AML-193 (cell line): ENCODE data around the gene PRKCA.
"Not testable (repeated sequence)": the region's sequence is repeated elsewhere in the genome, so short reads cannot be mapped to it uniquely, and the experiment has no call there.

ENCODE experiments used
- DNase-seq, 2 experiments: peaks; one replicate each; lab custom pipeline; 2025; lab: John Stamatoyannopoulos, UW

PRKCA gene

DNA sequence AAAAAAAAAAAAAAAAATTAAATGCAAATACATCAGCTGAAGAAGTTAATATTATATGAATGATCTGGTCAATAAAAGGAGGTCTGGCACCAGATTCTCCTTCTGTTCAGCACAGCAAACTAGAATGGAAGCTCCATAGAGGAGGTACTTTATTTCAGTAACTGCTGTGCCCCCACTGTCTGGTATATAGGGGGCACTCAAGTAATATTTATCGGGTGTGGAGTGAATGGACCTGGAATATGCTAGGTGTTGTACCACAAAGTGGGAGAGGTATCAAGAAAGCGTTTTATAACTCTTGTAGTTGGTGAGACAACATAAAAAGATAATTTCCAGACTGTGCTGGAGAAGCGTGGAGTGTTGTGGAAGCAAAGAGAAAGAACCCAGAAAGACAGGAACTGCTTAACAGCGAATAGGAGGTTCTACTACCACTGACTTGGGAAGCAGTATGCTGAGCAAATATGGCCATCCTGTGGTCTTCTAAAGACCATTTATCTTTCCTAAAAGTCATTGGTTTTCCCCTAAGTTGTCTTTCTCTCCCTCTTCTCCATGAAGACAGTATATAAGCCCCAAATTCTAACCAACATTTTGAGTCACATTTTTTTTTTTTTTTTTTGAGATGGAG is 12.2 kb upstream of the PRKCA start:
- DNase-seq, result no peak

DNA sequence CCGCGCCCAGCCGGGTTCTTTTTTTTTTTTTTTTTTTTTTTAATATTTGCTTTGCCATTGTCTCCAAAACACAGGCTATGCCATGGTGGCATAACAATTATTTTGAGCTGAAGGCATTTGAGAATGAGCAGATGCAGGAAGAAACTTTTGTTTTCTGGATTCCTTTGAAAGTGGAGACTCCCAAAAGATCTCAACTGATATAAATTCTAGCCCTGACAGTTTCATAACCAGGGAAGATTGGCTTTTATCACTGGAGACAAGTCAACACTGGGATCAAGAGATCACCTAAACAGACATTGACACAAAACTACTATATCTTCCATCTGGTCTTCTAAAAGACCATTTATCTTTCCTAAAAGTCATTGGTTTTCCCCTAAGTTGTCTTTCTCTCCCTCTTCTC is 10.1 kb upstream of the PRKCA start:
- no peak for DNase-seq

DNA sequence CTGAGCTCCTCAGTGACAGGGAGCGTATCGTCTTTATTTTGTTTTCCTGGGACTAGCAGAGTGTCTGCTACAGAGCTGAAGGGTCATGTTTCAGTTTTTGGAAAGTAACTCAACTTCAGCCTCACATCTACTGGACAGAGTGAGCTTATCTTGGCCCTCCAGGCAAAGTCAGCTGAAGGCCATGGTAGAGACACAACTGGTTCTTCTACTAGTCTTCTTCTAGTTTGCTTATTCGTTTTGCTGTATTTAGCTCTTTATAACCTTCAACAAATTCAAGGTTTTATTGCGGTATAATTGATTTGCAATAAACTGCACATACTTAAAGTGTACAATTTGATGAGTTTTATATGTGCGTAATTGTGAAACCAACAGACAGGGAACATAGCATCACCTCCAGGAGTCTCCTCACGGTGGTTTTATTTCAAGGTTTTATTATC is 6.1 kb upstream of the PRKCA start:
- DNase-seq, result no peak

DNA sequence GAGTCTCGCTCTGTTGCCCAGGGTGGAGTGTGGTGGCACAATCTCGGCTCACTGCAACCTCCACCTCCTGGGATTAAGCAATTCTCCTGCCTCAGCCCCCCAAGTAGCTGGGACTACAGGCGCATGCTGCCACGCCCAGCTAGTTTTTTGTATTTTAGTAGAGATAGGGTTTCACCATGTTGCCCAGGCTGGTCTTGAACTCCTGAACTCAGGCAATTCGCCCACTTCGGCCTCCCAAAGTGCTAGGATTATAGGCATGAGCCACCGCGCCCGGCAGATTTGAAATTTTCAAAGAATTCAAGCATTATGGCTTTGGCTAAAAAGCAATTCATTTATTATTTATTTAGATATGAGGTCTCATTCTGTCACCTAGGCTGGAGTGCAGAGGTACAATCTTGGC is 5.0 kb upstream of the PRKCA start:
- DNase-seq, result not testable (repeated sequence)

DNA sequence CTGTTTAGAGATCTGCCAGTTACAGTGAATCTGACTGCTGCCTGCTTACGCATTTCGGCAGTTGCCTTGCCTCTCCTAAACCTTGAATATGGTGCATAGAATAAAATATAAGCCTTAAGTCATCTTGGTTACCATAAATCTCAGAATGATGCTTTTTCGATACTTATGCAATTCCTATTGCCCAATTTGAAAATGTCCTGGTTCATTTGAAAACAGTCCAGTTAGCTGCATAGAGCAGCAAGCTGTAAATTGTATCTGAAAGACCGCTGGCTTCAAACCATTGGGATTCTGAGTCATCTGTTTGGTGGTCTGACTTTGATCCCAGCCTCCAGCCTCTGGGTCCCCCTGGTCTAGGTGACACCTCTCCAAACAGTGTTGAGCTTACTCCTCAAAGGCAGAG is 2.7 kb upstream of the PRKCA start:
- DNase-seq, result no peak

DNA sequence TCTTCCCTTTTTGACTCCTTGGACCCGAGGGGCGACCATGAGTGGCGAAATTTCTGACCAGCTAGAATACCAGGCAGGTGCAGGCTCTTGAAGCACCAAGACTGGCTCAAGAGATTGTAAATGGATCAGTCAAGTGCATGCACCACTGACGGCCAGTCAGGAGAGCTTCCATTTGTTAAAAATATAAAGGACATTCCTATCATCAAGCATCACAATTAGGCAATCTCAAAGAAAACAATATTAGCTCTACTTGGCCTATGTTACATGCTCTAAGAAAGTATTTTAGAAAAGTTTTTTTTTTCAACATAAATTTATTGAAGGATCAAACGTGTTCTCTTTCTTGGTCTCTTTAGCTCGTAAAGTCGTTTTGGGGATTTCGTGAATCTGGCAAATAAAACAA is 1.5 kb upstream of the PRKCA start:
- no peak for DNase-seq

DNA sequence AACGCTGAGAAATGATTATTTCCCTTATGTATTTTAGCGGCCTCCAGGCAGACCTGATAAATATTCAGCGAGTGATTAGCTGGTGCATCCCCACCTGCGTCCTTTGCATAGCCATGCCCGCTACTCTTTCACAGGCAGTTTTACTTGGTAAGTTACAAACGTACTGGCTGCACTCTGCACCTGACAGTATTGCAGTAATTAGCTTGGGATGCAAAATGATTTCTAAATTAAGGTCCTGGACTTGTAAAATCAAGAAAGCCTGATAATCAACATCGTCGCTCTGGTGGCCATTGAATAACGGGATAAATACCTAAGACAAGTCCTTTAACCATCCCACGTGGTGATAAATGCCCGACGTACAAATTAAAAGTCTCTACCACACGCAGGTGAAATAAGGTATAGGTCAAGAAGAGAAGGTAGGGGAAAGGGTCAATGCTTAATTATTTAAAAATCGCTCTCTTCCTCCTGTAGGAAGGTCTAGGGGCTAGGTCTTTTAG is 998 bp upstream of the PRKCA start:
- DNase-seq, result peak; percentile 17 to 23

DNA sequence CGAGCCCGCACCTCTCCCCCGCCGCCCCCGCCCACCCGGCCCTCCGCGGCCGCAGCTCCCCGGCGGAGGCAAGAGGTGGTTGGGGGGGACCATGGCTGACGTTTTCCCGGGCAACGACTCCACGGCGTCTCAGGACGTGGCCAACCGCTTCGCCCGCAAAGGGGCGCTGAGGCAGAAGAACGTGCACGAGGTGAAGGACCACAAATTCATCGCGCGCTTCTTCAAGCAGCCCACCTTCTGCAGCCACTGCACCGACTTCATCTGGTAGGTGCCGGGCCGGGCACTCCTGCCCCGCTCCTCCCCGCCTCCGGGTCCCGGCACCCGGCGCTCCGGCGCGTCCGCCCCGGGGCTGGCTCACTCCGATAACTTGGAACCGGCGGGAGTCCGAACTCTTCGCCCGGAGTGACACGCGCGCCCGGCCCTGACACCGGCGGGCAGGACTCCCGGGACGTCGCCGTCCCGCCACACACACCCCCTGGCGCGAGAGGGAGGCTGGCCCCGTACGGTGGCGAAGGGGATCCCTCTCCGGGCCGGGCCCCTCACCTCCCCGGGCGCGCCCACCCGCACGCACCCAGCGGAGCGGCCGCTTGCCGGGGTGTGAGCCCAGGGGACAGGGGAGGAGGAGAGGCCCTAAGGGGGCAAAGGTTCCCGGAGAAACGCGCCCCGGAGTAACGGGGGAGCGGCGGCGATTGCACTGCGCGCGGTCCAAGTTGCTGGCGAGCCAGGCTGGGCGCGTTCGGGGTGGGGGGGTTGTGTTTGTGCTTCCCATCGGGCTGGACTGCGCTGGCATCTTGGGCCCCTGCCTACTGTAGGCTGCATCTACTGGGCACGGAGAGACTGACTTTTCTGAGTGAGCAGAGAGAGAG is 581 bp downstream of the PRKCA start:
- DNase-seq, result peak in 1 of 2 experiments; percentile 61

DNA sequence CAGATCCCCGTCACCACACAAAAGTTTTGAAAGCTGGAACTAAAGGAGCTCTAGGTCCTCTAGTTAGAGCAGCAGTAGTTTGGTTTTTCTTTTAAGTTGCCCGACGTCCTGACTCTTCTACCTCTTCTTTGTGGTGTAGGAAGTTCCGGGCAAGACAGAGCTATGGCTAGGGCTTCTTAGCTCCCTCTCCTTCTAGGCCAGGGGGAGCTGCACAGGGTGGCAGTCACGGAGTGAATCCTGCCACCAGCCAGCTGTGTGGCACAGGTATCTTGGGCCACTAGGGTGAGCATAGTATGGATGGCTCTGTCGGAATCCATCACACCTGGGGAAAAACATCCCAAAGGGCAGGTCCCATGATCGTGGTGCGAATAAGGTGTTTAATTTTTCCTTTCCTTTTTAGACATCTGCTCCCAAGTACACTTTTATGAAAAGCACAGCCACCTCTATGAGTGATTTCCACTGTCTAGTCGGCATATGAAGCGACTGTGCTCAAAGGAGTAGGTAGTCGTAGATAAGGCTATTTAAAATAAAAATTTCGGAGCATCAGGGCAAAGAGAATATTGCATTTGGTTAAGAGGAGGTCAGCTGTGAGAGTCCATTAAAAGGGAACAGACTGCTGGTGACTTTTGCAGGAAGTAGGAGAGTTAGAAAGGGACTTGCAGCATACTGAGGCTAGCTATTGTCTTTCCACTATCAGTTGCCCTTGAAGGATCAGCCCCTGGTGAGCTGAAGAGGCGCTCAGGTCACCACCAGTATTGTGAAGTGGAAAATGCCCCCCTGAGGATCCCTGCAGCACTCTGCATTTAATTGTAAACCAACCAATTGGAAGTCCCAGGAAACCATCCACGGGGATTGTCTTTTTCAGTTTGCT is 2.1 kb downstream of the PRKCA start:
- DNase-seq, result peak; percentile 59 to 70

DNA sequence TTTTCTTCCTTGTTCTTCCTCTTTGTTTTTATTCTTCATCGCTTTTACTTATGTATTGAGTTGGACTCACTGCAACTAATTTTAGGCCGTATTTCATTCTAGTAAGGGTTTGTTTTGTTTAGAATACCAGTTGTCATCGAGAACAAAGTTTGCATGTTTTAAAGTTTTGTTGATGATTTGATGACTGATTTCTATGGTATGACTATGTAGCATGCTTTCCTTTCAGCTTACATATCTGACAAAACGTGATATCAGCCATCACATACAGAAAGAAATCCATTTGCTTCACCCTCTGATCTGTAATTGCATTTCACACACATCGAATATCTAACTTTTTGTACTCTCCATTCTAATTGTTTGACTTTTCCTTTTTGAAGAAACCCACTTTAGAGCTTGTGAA is 4.0 kb downstream of the PRKCA start:
- DNase-seq, result peak in 1 of 2 experiments; percentile 28

DNA sequence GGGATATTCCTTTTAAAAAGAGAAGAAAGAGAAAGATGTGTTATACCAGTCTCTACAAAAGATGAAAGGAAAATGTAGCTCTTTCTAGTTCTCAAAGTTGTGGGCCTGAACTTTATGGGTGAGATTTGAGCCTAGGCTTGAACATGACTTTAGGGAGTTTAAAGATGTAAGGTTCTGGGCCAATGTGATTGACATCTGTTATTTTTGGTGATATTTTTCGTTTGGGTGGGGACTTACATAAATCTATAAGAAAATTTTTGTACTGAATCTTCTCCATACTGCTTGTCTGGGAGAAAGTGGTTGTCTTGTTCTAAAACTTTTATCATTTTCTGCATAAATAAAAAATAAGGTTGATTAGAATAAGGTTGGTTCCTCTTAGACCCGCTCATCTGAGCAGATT is 4.8 kb downstream of the PRKCA start:
- no peak for DNase-seq

DNA sequence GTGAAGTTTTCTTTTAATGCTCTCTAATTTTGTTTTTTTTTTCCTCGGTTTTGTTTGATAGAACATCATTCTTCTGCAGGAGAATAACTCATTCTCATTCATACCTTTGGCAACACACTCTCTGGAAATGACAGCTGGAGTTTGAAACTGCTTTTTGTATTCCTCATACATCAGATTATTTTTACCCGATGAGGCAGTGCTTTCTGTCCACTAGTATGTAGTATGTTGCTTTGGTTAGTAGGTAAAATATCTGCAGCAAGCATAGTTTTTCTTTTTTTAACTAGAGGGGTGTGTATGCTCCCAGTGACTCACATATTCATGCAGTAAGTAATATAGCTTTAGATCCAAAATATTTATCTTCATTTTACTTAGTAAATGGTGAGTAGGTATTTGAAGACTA is 6.4 kb downstream of the PRKCA start:
- DNase-seq, result no peak

DNA sequence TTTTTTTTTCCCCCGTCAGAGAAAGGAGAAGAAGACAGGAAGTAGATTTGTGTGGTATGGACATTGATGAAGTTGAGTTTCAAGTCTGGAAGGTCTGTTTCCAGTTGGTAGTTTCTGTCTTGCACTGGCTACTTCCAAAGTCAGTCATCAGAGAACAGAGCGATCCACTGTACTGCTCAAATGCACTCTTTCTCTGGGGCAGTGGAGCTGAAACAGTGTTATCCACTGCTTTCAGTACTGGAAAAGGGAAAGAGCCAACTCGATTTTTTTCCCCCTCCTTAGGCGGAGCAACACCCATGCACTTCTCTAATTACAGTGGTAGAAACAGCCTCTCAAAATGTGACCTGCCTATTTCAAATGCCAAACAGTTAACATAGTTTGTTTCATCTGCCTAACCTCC is 7.4 kb downstream of the PRKCA start:
- DNase-seq, result no peak

DNA sequence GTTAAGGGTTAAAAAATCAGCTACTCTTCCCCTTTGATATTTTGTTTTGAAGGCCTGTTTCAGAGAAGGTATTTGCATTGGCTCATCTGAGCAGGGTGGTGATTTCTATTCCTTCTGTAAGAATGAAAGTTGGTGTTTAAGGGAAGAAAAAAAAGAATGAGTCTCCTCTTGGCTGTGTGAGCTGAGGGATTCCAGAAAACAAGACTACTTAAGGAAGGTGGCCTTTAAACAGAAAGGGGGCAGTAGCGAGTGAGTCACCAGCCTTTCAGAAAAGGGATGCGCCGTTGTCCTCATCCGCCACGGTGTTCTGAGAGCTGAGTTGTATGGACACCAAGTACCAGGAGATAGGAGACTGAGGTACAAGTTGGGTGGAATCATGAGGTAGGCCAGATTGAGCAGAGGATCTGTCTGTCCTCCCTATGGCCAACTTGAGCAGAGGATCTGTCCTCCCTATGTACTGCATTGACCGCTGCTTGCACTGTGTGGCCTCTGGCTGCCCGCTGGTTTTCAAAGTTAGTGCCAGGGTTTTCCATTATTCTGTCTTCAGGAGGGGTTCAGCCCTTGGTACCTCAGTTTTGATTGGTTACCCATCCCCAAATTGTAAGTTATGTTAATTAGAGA is 8.2 kb downstream of the PRKCA start:
- DNase-seq, result no peak

DNA sequence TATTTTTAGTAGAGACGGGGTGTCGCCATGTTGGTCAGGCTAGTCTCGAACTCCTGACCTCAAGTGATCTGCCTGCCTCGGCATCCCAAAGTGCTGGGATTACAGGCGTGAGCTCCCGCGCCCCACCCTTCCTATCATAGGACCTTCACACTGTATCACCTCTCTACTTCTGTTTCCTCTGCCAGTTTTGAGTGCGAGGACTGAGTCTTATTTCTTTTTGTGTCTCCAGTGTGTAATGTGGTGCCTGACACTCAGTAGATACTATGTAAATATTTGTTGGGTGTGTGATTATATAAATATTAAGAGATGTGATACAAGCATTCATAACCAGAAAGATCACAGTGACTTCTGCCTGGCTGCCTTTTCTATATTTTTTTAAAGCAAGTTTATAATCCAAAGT is 10.5 kb downstream of the PRKCA start:
- no peak for DNase-seq

DNA sequence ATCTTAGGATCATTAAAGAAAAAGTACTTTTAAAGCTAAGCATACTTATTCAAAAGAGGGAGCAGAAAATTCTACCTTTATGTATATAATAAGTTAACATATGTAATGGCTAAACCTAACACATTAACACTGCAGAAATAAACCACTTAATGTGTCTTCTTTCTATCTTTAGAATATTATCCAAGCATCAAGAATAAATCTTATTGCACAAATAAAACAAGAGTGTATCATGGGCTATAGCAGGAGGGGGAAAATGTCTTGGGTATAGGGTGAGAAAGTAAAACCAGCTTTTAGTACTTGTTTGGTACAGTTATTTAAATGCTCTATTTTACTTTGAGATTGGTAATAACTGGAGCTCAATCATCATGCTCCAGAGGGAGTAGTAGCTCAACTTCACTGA is 10.9 kb downstream of the PRKCA start:
- DNase-seq, result no peak

DNA sequence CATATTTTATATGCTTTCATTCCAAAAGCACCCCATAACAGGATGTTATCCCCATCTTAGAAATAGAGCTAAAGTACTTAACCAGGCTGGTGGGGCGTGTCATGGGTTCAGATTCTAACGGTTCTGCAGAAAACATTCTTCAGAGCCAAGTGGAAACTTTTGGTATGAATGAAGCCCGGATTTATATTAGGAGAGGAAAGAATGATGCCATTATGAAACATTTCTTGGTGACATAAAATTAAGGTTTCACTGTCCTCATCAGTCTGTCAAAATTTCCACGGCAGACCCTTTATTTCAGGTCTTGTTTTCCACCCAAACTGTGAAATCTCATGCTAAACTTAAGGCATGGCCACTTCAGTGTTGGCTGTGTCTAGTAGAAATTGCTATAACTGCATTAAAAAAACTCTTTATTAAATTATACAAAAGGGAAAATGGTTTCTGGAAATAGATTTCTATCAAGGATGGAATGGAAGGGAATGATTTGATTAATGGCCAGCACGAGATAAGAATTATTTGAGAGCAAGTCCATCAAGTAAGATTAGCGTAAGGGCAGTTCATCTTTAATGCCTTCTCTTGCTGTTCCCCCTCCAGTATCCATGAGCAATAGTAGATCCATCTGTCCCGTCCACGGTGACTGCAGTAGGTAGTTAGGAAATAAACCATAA is 11.7 kb downstream of the PRKCA start:
- DNase-seq, result no peak

DNA sequence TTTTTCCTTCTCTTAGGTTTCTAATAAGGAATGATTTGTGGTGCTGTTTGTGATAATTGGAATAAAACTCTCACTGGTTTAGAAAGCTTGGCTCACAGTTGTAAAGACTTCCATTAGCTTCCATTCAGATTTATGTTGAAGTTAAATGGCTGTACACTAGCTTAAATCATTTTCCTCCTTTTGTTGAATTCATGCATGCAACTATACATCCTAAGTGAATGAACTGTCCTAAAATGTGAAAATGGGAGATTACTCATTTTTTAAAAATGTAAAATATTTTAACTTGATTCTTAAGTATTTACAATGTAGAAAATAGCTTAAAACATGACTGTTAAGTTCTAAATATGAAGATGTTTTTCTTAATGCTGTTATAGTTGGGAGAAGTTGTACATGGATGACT is 15.2 kb downstream of the PRKCA start:
- no peak for DNase-seq

DNA sequence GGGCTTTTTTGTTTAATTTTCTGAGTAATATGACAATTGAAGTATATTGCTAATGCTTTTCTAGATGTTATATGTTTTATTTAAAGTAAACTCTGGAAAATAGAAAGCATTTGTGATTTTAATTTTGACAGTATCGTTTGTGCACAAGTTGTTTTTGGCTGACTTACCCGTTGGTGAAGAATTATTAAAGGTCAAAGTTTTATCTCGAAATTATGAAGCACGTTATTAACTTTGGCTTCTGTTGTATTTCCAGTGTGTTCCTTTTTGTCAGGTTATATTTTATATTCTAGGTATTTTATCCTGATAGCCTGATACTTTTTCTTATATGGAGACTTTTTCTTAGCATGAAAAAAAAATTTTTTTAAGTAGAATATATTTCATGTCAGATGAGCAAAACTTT is 16.8 kb downstream of the PRKCA start:
- no peak for DNase-seq

DNA sequence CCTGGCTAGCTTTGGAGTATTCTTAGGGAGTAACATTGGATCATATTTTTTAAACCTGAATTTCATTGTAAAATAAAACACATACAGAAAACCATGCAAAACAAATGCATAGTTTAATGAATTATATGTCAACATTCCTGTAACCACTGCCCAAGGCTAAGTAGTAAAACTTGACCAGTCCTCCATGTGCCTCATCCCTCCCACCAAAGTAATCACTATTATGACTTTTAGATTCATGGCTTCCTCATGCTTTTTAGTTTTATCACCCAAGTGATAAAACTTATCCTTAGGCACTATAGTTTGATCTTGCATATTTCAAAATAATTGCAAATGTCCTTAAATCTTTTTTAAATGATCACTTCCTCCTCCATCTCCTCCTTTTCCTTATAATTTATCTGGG is 20.4 kb downstream of the PRKCA start:
- DNase-seq, result no peak

DNA sequence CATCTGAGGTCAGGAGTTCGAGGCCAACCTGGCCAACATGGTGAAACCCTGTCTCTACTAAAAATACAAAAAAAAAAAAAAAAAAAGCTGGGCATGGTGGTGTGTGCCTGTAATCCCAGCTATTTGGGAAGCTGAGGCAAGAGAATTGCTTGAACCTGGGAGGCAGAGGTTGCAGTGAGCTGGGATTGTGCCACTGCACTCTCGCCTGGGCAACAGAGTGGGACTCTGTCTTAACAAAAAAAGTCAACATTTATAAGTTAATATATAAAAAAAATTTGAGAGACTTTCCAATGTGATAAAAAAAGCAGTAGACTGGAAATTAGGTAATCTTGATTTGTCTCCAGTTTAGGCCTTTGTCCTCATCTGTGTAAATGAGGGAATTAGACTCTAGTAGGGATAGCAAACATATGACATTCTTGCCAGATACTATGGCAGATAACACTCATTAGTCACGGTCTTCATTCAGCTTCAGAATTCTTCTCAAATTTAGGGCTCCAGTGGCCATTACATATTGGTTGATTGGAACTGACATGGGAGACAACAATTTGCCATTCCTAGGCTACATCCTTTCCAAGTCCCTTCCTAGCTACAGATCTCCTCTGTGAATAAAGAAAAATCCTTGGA is 22.1 kb downstream of the PRKCA start:
- not testable (repeated sequence) for DNase-seq
